ENCODE measurements around the gene LRRIQ4. TPM values are rescaled to one million over a fixed set of nuclear protein-coding genes. Genes with fewer than 3 reads are reported as not detected.
A peak's percentile ranks its signal among the peaks of the same experiment; 100 is the strongest.

LRRIQ4 gene
- under 1 TPM in 4 of 10 donors, not detected in 6; 0.08 to 0.26 (median 0.13) TPM for polyA plus RNA-seq (ENCODE audit: insufficient read length in 10 of 10)
- long read RNA-seq, donor 1: 0 reads
- long read RNA-seq, donor 2: 0 reads
- long read RNA-seq, donor 3: 0 reads
- long read RNA-seq, donor 4: 0 reads
- long read RNA-seq, donor 5: 0 reads
- long read RNA-seq, donor 6: 0 reads
- long read RNA-seq, donor 7: 0 reads
- long read RNA-seq, donor 8: 0 reads
- long read RNA-seq, donor 9: 0 reads

GRCh38 chr3:169812332-169813235, at the start of gene LRRIQ4, which contains the start of gene LRRC34:
LRRIQ4 (plus strand) TSS chr3:169812870; CDS start chr3:169821922, 9,052 bp downstream.
LRRC34 (minus strand) TSS chr3:169812904; CDS start chr3:169812548, 356 bp downstream.
- DNase-seq: peak; percentile 68 to 93 (median 71)

GRCh38 chr3:169764312-169764881, 48.3 kb upstream of the LRRIQ4 start:
- peak; percentile 33 to 90 (median 74) for DNase-seq

DNA sequence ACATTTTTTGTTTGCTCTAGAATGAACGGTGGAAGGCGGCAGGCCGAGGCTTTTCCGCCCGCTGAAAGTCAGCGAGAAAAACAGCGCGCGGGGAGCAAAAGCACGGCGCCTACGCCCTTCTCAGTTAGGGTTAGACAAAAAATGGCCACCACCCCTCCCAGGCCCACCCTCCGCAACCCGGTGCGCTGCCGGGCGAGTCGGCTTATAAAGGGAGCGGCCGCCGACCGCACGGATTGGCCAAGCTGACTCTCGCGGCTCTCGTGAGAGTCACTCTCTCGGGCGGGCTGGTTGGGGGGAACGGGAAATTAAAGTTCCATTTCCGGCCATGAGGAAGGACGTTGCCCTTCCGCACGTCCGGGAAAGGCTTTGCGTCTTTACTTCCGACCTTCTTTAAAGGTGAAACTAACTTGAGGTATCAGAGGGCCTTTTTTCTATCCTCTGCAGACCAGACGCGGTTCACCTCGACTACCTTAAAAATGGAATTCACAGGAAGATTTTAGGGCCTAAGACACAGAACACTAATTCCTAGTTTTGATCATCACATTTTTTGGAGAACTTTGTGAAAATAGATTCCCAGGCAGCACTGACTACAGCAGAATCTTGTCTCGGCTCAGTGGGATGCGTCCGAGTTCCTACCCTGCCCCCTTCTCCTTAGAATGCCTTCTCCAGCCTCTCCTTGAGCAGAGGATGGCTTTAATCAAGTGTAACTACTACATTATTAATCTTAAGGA, 47.6 kb upstream of the LRRIQ4 start, which contains the start of gene TERC:
Gene TERC (minus strand): TSS at position 179 of the 731 bp plus-strand sequence.
- peak; percentile 93 to 97 (median 96) for DNase-seq

- DNase-seq: peak; percentile 54 to 90 (median 75)
Observed at GRCh38 chr3:169769287-169770181, 43.1 kb upstream of the LRRIQ4 start, which contains the start of gene ACTRT3. ACTRT3 (minus strand) TSS chr3:169769561; CDS start chr3:169769520, 41 bp downstream.

GRCh38 chr3:169771497-169772304, 41.0 kb upstream of the LRRIQ4 start:
- DNase-seq: peak; percentile 89 to 95 (median 90)

DNA sequence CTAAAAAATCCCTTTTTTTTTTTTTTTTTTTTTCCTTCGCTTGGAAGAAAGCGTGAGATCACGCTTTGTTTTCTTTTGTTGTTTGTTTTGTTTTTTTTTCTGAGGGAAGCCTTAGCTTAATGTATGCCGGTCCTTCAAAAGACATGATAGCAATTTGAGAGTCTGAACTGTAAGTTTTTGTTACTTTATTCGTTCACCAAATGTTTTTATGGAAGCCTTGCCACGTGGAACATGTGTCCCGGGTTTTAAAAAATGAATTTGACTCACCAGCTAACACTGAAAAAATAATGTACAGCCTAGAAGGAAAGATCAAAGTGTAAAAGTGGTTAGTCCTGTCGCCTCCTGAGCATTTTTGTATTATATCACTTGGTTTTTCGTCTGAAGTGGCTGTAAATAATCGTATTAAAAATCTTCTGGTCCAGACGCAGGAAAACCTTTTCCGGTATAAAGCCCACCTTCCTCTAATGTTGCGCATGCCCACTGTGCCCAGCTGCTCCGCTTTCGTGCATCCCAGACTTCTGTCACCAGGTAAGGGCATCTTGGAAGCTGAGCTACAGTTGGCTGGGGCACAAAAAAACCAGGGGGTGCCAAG, 40.3 kb upstream of the LRRIQ4 start:
- peak; percentile 80 to 95 (median 88) for DNase-seq

GRCh38 chr3:169772897-169773816, 39.5 kb upstream of the LRRIQ4 start, which contains the start of gene MYNN:
MYNN (plus strand) TSS chr3:169773396; CDS start chr3:169774296, 900 bp downstream.
- DNase-seq: peak; percentile 91 to 99 (median 96)

DNA sequence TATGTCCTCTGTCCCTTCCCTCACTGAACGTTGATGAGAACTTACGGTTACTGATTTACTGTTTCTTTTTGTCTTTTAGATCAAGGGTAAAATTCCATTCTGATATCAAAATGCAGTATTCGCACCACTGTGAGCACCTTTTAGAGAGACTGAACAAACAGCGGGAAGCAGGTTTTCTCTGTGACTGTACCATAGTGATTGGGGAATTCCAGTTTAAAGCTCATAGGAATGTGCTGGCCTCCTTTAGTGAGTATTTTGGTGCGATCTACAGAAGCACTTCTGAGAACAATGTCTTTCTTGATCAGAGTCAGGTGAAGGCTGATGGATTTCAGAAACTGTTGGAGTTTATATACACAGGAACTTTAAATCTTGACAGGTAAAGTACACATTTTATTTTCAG, 38.5 kb upstream of the LRRIQ4 start:
- DNase-seq: no peak

DNA sequence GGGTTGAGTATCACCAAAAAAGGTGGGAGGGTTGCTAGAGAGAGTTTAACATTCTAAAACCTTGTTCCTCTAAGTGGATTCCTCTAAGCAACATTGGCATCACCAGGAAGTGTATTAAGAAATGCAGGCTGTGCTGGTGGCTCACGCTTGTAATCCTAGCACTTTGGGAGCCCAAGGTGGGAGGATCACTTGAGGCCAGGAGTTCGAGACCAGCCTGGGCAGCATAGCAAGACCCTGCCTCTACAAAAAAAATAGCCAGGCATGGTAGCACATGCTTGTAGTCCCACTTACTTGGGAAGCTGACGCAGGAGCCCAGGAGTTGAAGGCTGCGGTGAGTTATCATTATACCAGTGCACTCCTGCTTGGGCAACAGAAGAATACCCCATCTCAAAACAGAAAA, 34.8 kb upstream of the LRRIQ4 start:
- DNase-seq: no peak

DNA sequence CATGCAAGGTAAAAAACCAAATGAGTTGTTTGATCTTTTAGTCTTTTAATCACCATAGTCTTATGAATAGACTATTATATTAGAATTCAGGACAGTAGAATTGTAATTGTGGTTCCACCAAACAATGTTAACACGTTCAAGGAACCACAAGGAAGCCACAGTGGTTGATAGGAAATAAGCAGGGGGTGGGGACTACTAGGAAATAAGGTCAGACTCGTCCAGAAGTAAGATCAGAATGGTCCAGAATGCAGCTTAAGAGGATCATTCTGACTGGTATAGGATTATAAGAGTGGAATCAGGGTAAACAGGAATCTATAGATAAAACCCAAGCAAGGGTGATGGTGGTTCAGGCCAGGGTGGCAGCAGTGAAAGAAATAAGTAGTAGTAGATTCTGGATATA, 31.9 kb upstream of the LRRIQ4 start:
- DNase-seq: no peak

GRCh38 chr3:169781209-169781855, 31.3 kb upstream of the LRRIQ4 start:
- DNase-seq: no peak

- DNase-seq: no peak
Observed at GRCh38 chr3:169787120-169787519, 25.6 kb upstream of the LRRIQ4 start.

GRCh38 chr3:169787791-169788190, 24.9 kb upstream of the LRRIQ4 start:
- no peak for DNase-seq

DNA sequence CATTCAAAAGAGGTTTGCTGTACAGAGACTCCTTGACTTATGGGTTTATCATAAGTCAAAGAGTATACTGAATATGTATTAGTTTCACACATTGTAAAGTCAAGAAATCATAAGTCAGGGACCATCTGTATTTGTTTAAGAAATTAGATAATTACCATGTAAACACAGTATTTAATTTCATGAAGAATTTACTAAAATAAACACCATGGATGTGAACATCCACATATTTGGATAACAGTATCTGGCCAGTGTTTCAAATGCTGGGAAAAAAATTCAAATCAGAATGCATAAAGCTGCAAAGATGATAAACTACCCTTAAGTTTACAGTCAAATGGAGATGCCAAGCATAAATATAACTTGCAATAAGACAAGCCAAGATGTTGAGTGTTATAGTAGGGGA, 22.5 kb upstream of the LRRIQ4 start:
- DNase-seq: no peak

GRCh38 chr3:169790687-169791429, 21.8 kb upstream of the LRRIQ4 start:
- no peak for DNase-seq

GRCh38 chr3:169792359-169792758, 20.3 kb upstream of the LRRIQ4 start:
- no peak for DNase-seq

GRCh38 chr3:169804681-169805080, 8.0 kb upstream of the LRRIQ4 start:
- no peak for DNase-seq
